Measurements from ENCODE around the gene CXCL11.
A peak's percentile ranks its signal among the peaks of the same experiment; 100 is the strongest.
"Not testable (repeated sequence)": the region's sequence is repeated elsewhere in the genome, so short reads cannot be mapped to it uniquely, and the experiment has no call there.

The CXCL11 gene

GRCh38 chr4:76042241-76042998 is 6.5 kb upstream of the CXCL11 start:
- not testable (repeated sequence) for DNase-seq

- DNase-seq, result no peak
These were observed 985 bp upstream of the CXCL11 start for GRCh38 chr4:76036855-76037254.

- no peak for DNase-seq
These were observed 729 bp downstream of the CXCL11 start for GRCh38 chr4:76035141-76035540.

- no peak for DNase-seq
These were observed 6.6 kb downstream of the CXCL11 start for GRCh38 chr4:76029300-76029699.

- DNase-seq, result peak; percentile 3
These were observed 7.5 kb downstream of the CXCL11 start for GRCh38 chr4:76028350-76028765.

- no peak for DNase-seq
These were observed 11.8 kb downstream of the CXCL11 start for GRCh38 chr4:76024065-76024464.

- DNase-seq, result no peak
These were observed 12.5 kb downstream of the CXCL11 start, which contains the start of gene CXCL10 for GRCh38 chr4:76023389-76023788. TSS of gene CXCL10 (minus strand) at chr4:76023497. CDS start at chr4:76023431, 66 bp downstream.

- DNase-seq, result no peak
These were observed 13.2 kb downstream of the CXCL11 start for GRCh38 chr4:76022677-76023076.

GRCh38 chr4:76022031-76022430 is 13.8 kb downstream of the CXCL11 start:
- no peak for DNase-seq

- DNase-seq, result no peak
These were observed 18.7 kb downstream of the CXCL11 start for GRCh38 chr4:76017056-76017686.

GRCh38 chr4:76016393-76016792 is 19.5 kb downstream of the CXCL11 start:
- no peak for DNase-seq

- DNase-seq, result no peak
These were observed 22.3 kb downstream of the CXCL11 start for GRCh38 chr4:76013540-76013939.

GRCh38 chr4:76012388-76012801 is 23.5 kb downstream of the CXCL11 start:
- no peak for DNase-seq

GRCh38 chr4:76011700-76012387 is 24.0 kb downstream of the CXCL11 start:
- no peak for DNase-seq

GRCh38 chr4:76011018-76011670 is 24.7 kb downstream of the CXCL11 start:
- no peak for DNase-seq

GRCh38 chr4:76010576-76010975 is 25.3 kb downstream of the CXCL11 start:
- DNase-seq, result no peak

- DNase-seq, result no peak
These were observed 26.6 kb downstream of the CXCL11 start for GRCh38 chr4:76009311-76009710.

GRCh38 chr4:76007089-76007862 is 28.6 kb downstream of the CXCL11 start, which contains the start of gene CXCL9:
TSS of gene CXCL9 (minus strand) at chr4:76007509. CDS start at chr4:76007449, 60 bp downstream.
- no peak for DNase-seq

- DNase-seq, result no peak
These were observed 32.2 kb downstream of the CXCL11 start for GRCh38 chr4:76003620-76004019.

- no peak for DNase-seq
These were observed 32.8 kb downstream of the CXCL11 start for GRCh38 chr4:76003035-76003434.

- DNase-seq, result no peak
These were observed 33.7 kb downstream of the CXCL11 start for GRCh38 chr4:76002176-76002575.

GRCh38 chr4:76001700-76002099 is 34.2 kb downstream of the CXCL11 start:
- DNase-seq, result no peak
